AG04449 (cell line): ENCODE data around the gene ZBTB22.
A peak's percentile ranks its signal among the peaks of the same experiment; 100 is the strongest.

ENCODE experiments used
- CTCF ChIA-PET: fragments of 350-600 bp; formaldehyde crosslinking; extraction: SDS; loops from one replicate; lab custom pipeline; 2021; ENCODE audit warnings: antibody characterized with exemption; lab: Yijun Ruan, JAX
- POLR2A ChIA-PET: fragments of 400-600, 350-600 bp; formaldehyde crosslinking; extraction: SDS; loops from one replicate; lab custom pipeline; 2020; ENCODE audit warnings: antibody characterized with exemption, inconsistent platforms; lab: Yijun Ruan, JAX
- DNase-seq: peaks from one replicate; pipeline ENCODE4 v3.0.0-alpha.2; 2010; ENCODE audit warnings: low read depth, low spot score
- H3K4me3 ChIP-seq: 2 replicates; pipeline ENCODE4 v1.5.1; 2011; ENCODE audit warnings: low read depth, mild to moderate bottlenecking, control low read depth, low read length
- CTCF ChIP-seq: IDR thresholded peaks from one replicate; pipeline ENCODE4 v1.5.1; 2011; ENCODE audit warnings: mild to moderate bottlenecking, moderate library complexity, low read length, control low read depth, inconsistent platforms; ENCODE audit not compliant: insufficient read depth; ENCODE audit errors: missing control alignments

ZBTB22 gene

GRCh38 chr6:33324125-33324524, 6.6 kb upstream of the ZBTB22 start:
- ChIA-PET CTCF (no interaction called here), POLR2A (no interaction called here)
- TF ChIP-seq CTCF = no peak
- DNase-seq = no peak
- peak overlapping the region; percentile 83; the same call in 1 of the 2 replicates for H3K4me3 ChIP-seq

- CTCF ChIA-PET = interaction anchor here (0.6 kb wide), 1 partner anchor 46 kb away, joined by 3 read pairs; no protein-coding TSS in a partner anchor
- DNase-seq = no peak
Observed at GRCh38 chr6:33323623-33323948, 6.0 kb upstream of the ZBTB22 start.

GRCh38 chr6:33321227-33321626, 3.7 kb upstream of the ZBTB22 start:
- CTCF ChIA-PET = interaction anchor here (1.1 kb wide), 1 partner anchor 63 kb away, joined by 4 read pairs; no protein-coding TSS in a partner anchor
- POLR2A ChIA-PET = interaction anchor here (1.0 to 1.5 kb wide), 2 partner anchors 24 to 49 kb away, joined by 3 to 5 read pairs; partner anchors contain the start of genes RPS18 and VPS52
- TF ChIP-seq CTCF = no peak
- peak overlapping the region; percentile 83 for H3K4me3 ChIP-seq
- DNase-seq = no peak

More at GRCh38 chr6:33323623-33323948, 6.0 kb upstream of the ZBTB22 start:
- peak overlapping the region; percentile 83 for H3K4me3 ChIP-seq
- no peak for TF ChIP-seq CTCF
- POLR2A ChIA-PET = no interaction called here

- POLR2A ChIA-PET = interaction anchor here (1.0 to 1.5 kb wide), 2 partner anchors 23 to 49 kb away, joined by 3 to 5 read pairs; partner anchors contain the start of genes RPS18 and VPS52
- peak overlapping the region; percentile 39 for H3K4me3 ChIP-seq
- DNase-seq = peak; percentile 70
- TF ChIP-seq CTCF = no peak
- CTCF ChIA-PET = interaction anchor here (1.1 to 1.5 kb wide), 3 partner anchors 41 to 98 kb away, joined by 3 to 4 read pairs (median 3); no protein-coding TSS in a partner anchor
Observed at GRCh38 chr6:33320315-33321181, 3.0 kb upstream of the ZBTB22 start.

GRCh38 chr6:33319939-33320314, 2.4 kb upstream of the ZBTB22 start:
- no peak for TF ChIP-seq CTCF
- H3K4me3 ChIP-seq = peak overlapping the region; percentile 34
- POLR2A ChIA-PET = no interaction called here
- CTCF ChIA-PET = interaction anchor here (1.2 to 1.5 kb wide), 2 partner anchors 40 to 99 kb away, joined by 3 read pairs; no protein-coding TSS in a partner anchor
- DNase-seq = no peak
